NCI-H146 treated with DMSO at 0.1 percent for 48 hours (cell line): ENCODE results near the gene KIF6.
"Not testable (repeated sequence)": the region's sequence is repeated elsewhere in the genome, so short reads cannot be mapped to it uniquely, and the experiment has no call there.

Experiments
- DNase-seq: peaks from one replicate; lab custom pipeline; 2025; ENCODE audit not compliant: unreplicated experiment; lab: John Stamatoyannopoulos, UW

The KIF6 gene

DNA sequence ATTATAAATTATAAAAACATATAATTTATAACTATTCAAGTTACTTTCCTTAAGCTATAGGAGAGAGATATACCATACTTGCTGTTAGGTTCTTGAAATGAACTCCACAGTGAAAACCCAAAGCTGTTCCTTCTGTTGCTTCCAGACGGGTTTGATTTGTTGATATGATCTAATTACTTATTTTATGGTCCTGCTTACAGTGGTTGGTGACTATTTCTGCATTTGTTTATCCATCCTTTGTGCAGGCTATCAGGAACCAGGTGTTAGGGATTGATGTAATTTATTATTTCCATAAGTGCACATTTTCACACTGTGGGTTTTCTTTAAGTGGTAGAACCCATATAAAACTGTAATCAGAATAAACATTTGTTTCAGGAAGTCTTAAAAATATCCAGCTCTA is 167.1 kb downstream of the KIF6 start:
- DNase-seq, result no peak

DNA sequence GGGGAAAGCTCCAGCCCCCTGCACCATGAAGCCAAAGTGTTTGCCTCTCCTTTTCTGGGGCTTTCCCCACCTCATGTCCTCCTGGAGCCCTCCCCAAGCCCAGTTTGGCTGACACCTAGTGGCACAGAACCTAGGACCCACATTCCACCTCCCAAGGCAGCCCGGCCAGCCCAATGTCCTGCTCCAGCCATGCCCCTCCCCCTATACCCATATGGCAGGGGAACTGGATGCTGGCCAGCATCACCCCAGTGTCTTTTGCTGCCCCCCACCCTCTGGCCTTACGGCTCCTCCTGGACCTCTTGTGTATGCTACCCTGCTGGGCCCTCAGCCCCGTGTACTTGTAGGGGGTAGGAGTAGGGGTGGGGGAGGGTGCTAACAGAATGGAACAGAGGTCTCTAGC is 170.1 kb downstream of the KIF6 start:
- no peak for DNase-seq

GRCh38 chr6:39553860-39554802 is 171.1 kb downstream of the KIF6 start:
- DNase-seq, result no peak

GRCh38 chr6:39553029-39553428 is 172.2 kb downstream of the KIF6 start:
- DNase-seq, result no peak

DNA sequence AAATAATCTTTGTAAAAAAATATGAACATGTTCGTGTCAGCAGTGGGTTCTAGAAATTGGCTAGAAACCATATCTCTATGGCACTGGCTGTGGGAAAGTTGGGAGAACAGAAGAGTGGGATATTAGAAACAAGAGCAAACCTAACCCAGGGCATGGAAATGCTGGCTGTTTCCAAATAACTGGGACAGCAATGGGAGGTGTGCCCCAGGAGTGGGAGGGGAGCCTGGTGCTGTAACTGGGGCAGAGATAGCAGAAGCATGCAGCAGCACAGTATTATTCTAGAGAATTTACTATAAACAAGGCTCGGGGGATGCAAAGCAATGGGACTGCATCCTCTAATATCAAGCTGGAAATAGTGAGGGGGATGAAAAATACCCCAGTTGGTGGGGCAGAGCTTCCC is 175.0 kb downstream of the KIF6 start:
- DNase-seq, result no peak

- no peak for DNase-seq
These were observed 178.5 kb downstream of the KIF6 start for GRCh38 chr6:39546731-39547130.

DNA sequence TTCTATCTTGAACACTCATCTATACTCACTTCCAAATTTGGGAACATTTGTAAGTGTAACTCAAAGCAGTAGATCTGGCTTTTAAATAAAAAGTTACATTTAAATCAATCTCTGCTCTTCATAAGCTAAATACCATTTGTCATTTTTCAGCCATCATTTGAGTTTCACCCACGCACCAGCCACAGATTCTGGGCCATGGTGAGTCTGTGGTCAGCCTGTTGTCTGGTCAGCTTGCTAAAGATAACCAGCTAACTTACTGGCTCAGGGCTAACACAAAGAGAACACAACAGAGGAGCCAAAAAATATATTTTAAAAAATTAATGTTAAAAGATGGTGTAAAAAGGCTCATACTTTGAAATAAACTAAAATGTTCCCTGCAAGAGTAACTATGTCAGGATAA is 181.3 kb downstream of the KIF6 start:
- DNase-seq, result no peak

DNA sequence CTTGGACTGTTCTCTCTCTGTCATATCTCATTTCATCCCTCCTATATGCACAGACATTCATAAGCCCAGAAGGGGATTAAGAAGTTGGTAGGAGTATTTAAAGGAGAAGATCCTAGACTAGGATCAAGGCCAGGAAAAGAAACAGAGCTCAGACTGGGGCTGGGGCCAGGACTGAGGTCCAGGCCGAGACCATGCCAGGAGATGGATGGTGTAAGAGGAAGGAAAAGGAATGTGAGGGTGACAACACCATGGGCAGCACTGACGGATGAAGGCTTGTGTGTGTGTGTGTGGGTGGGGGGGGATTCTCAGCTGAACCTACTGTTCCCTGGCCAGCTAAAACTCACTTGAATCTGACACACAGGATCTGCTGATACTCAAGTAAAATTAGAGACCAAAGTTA is 182.1 kb downstream of the KIF6 start:
- DNase-seq, result no peak

- DNase-seq, result no peak
These were observed 184.8 kb downstream of the KIF6 start for GRCh38 chr6:39540454-39540853.

- DNase-seq, result no peak
These were observed 194.9 kb downstream of the KIF6 start for GRCh38 chr6:39530201-39530759.

DNA sequence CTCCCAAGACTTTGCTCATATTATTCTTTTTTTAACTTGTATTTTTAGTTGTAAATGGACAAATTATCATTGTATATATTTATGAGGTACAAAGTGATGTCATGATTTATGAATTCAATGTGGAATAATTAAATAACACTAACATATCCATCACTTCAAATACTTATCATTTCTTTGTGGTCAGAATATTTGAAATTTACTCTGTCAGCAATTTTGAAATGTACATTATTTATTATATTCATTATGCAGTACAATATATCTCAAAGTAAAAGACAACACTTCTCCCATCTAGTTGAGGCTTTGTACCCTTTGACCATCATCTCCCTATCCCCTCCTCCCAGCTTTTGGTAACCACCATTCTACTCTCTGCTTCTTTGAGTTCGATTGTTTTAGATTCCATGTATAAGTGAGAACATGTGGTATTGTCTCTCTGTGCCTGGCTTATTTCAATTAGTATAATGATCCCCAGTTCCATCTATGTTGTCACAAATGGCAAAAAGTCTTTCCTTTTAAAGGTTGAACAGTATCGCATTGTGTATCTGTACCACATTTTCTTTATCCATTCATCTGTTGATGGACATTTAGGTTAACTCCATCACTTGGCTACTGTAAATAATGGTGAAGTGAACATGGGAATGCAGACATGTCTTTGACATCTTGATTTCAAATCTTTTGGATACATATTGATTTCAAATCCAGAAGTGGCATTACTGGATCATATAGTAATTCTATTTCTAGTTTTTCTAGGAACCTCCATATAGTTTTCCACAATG is 197.2 kb downstream of the KIF6 start:
- DNase-seq, result no peak

GRCh38 chr6:39524007-39524406 is 201.2 kb downstream of the KIF6 start:
- DNase-seq, result no peak

GRCh38 chr6:39521958-39522357 is 203.2 kb downstream of the KIF6 start:
- DNase-seq, result no peak

GRCh38 chr6:39520916-39521315 is 204.3 kb downstream of the KIF6 start:
- no peak for DNase-seq

- DNase-seq, result no peak
These were observed 204.8 kb downstream of the KIF6 start for GRCh38 chr6:39520411-39520810.

DNA sequence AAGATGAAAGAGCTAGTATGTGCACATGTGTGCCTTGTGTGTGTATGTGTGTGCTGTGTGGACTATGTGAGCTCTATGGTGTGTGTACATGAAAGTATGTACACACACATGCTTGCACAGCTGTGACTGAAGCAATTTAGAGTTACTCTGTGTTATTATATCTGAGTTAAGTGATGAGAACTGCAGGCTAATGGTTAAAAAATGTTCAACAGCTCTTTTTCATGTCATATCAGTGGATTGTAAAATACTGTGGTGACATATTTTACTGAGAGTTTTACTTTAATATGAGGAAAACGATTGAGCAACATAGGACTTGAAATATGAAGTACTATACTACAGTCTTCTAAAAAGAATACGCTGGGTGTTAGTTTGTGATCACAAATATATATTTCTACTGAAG is 207.0 kb downstream of the KIF6 start:
- no peak for DNase-seq

DNA sequence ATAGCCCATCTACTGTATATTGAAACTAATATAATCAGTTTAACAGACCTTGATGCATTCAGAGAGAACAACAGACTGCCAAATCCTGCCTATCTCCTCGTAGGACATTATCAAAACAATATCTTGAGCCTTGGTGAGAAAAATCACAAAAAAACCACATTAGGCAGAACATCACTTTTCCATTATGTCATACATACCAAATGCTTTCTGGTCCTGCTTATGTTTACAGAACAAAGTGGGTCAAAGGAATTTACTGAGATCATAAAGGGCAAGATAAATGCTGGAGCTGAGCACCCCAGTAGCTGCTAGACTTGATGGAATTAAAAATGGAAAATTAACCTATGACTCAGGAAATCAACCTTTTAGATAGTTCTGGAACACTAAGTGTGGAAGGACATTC is 207.5 kb downstream of the KIF6 start:
- no peak for DNase-seq

- DNase-seq, result no peak
These were observed 208.7 kb downstream of the KIF6 start for GRCh38 chr6:39516471-39516870.

DNA sequence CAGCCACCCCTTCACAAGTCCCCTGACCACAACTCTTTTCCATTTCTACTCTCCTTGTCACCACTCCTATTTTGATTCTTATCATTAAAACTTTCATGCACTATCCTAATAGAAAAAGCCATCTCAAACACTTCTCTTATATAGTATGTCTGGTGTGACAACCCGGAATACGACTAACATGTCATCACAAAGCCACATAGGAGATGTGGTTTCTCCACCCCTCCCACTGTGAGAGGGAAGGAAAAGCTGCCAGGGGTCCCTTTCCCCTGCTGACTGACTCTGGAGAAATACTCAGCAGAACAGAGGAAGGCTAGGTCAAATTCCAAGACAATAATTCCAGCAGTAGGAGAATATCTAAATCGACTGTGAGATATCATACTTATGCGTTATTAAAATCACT is 209.7 kb downstream of the KIF6 start:
- no peak for DNase-seq

- DNase-seq, result no peak
These were observed 210.2 kb downstream of the KIF6 start for GRCh38 chr6:39515006-39515405.

- DNase-seq, result not testable (repeated sequence)
These were observed 215.4 kb downstream of the KIF6 start for GRCh38 chr6:39509831-39510230.

DNA sequence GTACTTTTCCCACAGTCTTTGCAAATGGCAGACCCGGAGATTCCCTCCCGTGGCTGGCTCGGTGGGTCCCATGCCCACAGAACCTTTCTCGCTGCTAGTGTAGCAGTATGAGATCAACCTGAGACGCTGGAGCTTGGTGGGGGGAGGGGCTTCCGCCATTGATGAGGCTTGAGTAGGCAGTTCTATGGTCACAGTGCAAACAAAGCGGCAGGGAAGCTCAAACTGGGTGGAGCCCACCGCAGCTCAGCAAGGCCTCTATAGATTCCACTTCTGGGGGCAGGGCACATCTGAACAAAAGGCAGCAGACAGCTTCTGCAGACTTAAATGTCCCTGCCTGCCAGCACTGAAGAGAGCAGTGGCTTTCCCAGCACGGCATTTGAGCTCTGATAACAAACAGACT is 216.7 kb downstream of the KIF6 start:
- no peak for DNase-seq
